Measurements from ENCODE around the gene CLMP. TPM values are rescaled to one million over a fixed set of nuclear protein-coding genes. Genes with fewer than 3 reads are reported as not detected.

Gene CLMP
- 10 to 100 TPM; 29.1 to 34.4 (median 29.7) TPM for polyA plus RNA-seq (ENCODE audit: insufficient read length in 3 of 3)
- long read RNA-seq, donor 1, full-length matches to known transcripts, result 3 of 3 reads
- long read RNA-seq, donor 1, partial matches to known transcripts, result 0 of 3 reads
- long read RNA-seq, donor 1, other reads (novel, unspliced or antisense), result 0 of 3 reads
- long read RNA-seq, donor 2, full-length matches to known transcripts, result 8 of 8 reads
- long read RNA-seq, donor 2, partial matches to known transcripts, result 0 of 8 reads
- long read RNA-seq, donor 2, other reads (novel, unspliced or antisense), result 0 of 8 reads
- long read RNA-seq, donor 3, full-length matches to known transcripts, result 6 of 29 reads
- long read RNA-seq, donor 3, partial matches to known transcripts, result 23 of 29 reads
- long read RNA-seq, donor 3, other reads (novel, unspliced or antisense), result 0 of 29 reads
- long read RNA-seq, donor 4, full-length matches to known transcripts, result 5 of 5 reads
- long read RNA-seq, donor 4, partial matches to known transcripts, result 0 of 5 reads
- long read RNA-seq, donor 4, other reads (novel, unspliced or antisense), result 0 of 5 reads
- long read RNA-seq, donor 5, result 0 reads
- long read RNA-seq, donor 6, full-length matches to known transcripts, result 3 of 3 reads
- long read RNA-seq, donor 6, partial matches to known transcripts, result 0 of 3 reads
- long read RNA-seq, donor 6, other reads (novel, unspliced or antisense), result 0 of 3 reads
- long read RNA-seq, donor 7, full-length matches to known transcripts, result 2 of 11 reads
- long read RNA-seq, donor 7, partial matches to known transcripts, result 9 of 11 reads
- long read RNA-seq, donor 7, other reads (novel, unspliced or antisense), result 0 of 11 reads
- long read RNA-seq, donor 8, full-length matches to known transcripts, result 7 of 7 reads
- long read RNA-seq, donor 8, partial matches to known transcripts, result 0 of 7 reads
- long read RNA-seq, donor 8, other reads (novel, unspliced or antisense), result 0 of 7 reads
- long read RNA-seq, donor 9, full-length matches to known transcripts, result 5 of 5 reads
- long read RNA-seq, donor 9, partial matches to known transcripts, result 0 of 5 reads
- long read RNA-seq, donor 9, other reads (novel, unspliced or antisense), result 0 of 5 reads
- long read RNA-seq, donor 10, full-length matches to known transcripts, result 3 of 10 reads
- long read RNA-seq, donor 10, partial matches to known transcripts, result 7 of 10 reads
- long read RNA-seq, donor 10, other reads (novel, unspliced or antisense), result 0 of 10 reads
- long read RNA-seq, donor 11, full-length matches to known transcripts, result 11 of 11 reads
- long read RNA-seq, donor 11, partial matches to known transcripts, result 0 of 11 reads
- long read RNA-seq, donor 11, other reads (novel, unspliced or antisense), result 0 of 11 reads
- long read RNA-seq, donor 12, full-length matches to known transcripts, result 1 of 1 reads
- long read RNA-seq, donor 12, partial matches to known transcripts, result 0 of 1 reads
- long read RNA-seq, donor 12, other reads (novel, unspliced or antisense), result 0 of 1 reads
- long read RNA-seq, donor 13, result 0 reads
- long read RNA-seq, donor 14, full-length matches to known transcripts, result 8 of 8 reads
- long read RNA-seq, donor 14, partial matches to known transcripts, result 0 of 8 reads
- long read RNA-seq, donor 14, other reads (novel, unspliced or antisense), result 0 of 8 reads
- long read RNA-seq, donor 15, result 0 reads
- long read RNA-seq, donor 16, full-length matches to known transcripts, result 14 of 32 reads
- long read RNA-seq, donor 16, partial matches to known transcripts, result 18 of 32 reads
- long read RNA-seq, donor 16, other reads (novel, unspliced or antisense), result 0 of 32 reads

- DNase-seq (ENCODE audit: extremely low read depth in 1 of 11, low read depth in 9 of 11, low spot score in 4 of 11), result peak in 3 of 11 donors; percentile 67 to 69 (median 67)
Observed at GRCh38 chr11:123195188-123196059, at the start of gene CLMP. Gene CLMP, minus strand, starts transcription at chr11:123195248. Its CDS starts 308 bp downstream, at chr11:123194940.

DNA sequence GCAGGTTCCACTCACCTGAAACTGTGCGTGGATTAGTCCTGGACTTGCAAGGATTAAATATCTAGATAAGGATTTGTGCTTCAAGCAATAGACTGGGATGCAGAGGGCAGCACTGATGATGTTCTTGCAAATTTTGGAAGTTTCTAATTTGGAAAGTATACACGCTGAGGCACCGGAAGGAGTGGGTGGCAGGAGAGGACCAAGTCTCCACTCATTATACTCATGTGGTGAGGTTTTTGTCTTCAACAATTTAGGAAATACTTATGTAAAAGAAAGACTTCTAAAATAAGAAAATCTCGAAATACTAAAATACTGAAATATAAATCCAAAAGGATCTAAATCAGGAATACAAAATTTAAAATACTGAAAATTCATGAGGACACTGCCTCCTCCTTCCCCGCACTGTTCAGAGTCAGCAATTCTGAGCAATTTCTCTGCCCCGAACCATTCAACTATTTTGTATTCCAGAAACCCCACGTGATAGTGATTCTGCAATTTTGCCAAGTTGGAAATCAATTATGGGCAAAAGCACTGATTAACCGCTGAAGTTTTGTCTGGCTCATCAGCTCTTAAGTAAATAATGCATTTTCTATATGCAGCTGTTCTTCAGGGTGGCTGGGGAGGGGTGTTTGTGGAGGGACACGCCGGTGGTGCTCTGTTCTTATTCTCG is 47.0 kb upstream of the CLMP start:
- no peak for DNase-seq (ENCODE audit: extremely low read depth in 1 of 11, low read depth in 9 of 11, low spot score in 4 of 11)

- DNase-seq (ENCODE audit: extremely low read depth in 1 of 11, low read depth in 9 of 11, low spot score in 4 of 11), result no peak
Observed at GRCh38 chr11:123241294-123241693, 46.2 kb upstream of the CLMP start.

DNA sequence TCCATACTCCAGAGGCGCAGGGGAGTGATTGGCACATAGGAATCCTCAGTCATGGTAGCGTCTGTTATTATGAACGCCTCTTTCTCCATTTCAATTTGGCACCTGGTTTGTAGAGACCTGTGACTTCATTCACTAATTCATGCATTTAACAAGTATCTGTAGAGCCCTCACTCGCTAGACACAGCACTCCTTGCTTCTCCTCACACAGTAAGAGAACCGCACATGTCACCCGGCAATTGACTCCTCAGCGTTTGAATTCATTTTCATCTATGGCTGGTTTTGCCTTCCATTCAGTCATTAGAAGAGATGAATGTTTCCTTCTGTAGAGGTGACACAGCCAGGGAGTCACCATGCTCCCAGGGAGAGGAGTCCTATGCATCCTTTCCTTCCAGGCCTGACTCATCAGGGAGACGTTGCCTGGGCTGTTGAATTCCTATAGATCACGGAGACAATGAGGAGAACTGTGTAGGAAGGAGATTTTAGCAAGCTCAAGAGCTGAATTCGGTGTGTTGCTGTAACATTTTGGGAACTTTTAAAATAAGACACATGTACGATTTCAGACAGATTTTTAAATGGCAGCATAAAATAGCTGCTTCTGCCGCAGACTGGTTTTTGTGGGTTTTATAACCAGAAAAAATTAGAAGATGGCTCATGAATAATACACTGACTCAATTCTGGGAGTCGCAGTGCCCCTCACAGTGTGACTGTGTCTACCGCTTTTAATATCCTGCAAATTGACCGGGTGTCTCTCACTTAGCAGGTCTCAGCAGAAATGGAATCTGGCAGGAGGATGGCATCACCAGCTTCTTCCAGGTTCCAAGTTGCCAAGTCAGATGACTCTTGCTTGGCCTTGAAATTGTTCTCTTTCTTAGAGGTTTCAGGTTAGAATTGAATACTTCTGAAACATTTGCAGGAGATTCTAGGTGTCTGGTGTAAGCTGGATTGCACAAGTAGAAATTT is 44.4 kb upstream of the CLMP start:
- no peak for DNase-seq (ENCODE audit: extremely low read depth in 1 of 11, low read depth in 9 of 11, low spot score in 4 of 11)

DNA sequence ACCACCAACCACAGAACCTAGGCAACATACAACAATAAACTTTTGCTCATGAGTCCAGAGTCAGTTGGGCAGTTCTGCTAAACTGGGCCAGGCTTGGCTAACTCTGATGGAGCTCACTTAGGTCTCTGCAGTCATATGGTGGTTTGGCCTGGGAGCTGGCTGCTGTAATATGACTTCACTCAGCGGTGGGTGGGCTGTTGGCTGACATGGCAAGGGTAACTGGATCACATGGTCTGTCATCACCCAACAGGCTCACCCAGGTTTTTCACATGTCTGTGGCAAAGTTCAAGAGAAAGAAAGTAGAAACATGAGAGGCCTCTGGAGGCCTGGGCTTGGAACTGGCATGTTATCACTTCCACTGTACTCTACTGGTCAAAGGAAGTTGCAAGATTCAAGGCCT is 43.2 kb upstream of the CLMP start:
- no peak for DNase-seq (ENCODE audit: extremely low read depth in 1 of 11, low read depth in 9 of 11, low spot score in 4 of 11)

DNA sequence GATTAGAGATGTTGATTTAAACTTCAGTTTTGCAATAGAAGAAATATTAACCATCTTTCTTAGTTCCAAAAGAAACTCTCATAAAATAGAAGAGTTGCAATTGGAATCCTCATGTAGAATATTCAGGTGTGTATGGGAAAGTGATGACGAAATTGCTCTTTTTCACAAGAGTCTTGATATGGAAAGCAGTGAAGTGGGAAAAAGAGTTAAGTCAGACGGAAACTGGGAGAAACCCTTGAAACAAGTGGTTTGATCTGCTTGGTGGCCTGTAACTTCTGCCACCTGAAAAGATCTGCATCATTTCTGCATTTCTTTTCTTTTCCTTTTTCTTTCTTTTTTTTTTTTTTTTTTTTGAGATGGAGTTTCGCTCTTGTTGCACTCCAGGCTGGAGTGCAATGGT is 41.8 kb upstream of the CLMP start:
- DNase-seq (ENCODE audit: extremely low read depth in 1 of 11, low read depth in 9 of 11, low spot score in 4 of 11), result no peak

GRCh38 chr11:123235656-123236261 is 40.7 kb upstream of the CLMP start:
- DNase-seq (ENCODE audit: extremely low read depth in 1 of 11, low read depth in 9 of 11, low spot score in 4 of 11), result no peak

- DNase-seq (ENCODE audit: extremely low read depth in 1 of 11, low read depth in 9 of 11, low spot score in 4 of 11), result no peak
Observed at GRCh38 chr11:123235117-123235655, 40.1 kb upstream of the CLMP start.

GRCh38 chr11:123233975-123234334 is 38.9 kb upstream of the CLMP start:
- no peak for DNase-seq (ENCODE audit: extremely low read depth in 1 of 11, low read depth in 9 of 11, low spot score in 4 of 11)

GRCh38 chr11:123233280-123233974 is 38.4 kb upstream of the CLMP start:
- no peak for DNase-seq (ENCODE audit: extremely low read depth in 1 of 11, low read depth in 9 of 11, low spot score in 4 of 11)

DNA sequence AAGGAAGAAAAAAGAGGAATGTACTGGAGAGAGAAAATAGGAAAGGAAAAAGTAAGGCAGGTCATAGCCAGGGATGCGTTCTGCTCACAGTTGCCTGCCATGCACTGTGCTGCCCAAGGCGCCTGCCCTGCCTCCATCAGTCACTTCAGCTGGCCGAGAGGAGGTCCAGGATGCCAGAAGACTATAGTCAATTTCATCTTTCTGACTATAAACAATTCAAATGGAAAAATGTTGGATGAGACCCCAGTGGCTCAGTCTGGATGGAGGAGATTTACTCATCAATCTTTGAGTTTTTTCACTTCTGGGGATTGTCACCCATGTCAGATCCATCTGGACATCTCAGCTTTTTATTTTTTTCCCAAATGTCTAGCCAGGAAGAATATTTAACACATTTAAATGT is 36.7 kb upstream of the CLMP start:
- DNase-seq (ENCODE audit: extremely low read depth in 1 of 11, low read depth in 9 of 11, low spot score in 4 of 11), result no peak

DNA sequence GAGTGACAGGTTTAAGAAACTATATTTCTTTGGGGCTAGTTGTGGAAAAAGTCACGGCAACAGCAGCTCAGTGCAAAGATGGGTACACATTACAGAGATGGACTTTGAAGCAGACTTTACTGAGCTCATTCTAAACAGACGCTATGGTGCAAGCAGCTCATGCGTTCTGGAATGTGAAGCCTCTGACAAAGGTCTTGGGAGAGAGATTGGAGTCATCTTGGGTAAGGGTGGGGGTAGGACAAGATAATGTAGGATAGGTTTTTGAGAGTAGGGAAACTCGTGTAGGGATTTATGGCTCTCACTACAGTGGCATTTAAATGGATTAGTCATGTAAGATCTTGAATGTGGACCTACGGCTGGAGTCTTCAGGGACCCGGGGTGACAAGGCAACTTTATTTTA is 36.2 kb upstream of the CLMP start:
- DNase-seq (ENCODE audit: extremely low read depth in 1 of 11, low read depth in 9 of 11, low spot score in 4 of 11), result no peak

- DNase-seq (ENCODE audit: extremely low read depth in 1 of 11, low read depth in 9 of 11, low spot score in 4 of 11), result no peak
Observed at GRCh38 chr11:123230346-123230745, 35.3 kb upstream of the CLMP start.

DNA sequence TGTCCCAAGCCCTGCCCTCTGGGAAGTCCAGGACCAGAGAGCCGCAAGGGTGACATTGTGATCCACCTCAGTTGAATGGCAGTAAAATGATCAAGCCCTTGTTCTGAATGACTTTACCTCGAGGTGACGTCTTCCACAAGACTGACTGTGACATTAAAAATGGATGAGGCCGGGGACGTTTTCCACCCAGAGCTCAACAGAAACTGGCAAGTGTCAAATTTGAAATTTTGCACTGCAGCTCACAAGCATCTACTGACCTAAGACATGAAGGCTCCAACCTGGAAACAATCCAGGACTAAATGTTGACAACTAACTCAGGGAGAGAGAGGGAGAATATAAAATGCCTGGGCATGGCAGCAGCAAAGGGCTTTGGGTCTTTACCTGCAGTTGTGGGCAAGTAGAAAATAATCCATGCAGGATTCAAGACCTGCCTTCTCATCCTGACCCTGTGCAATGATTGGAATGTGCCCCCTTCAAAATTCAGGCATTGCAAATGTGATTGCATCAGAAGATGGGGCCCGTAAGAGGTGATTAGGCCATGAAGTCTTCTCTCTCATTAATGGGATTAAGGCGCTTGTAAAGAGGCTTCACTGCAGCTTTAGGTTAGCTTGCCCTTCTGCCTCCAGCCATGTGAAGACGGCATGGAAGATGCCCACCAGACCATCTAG is 33.6 kb upstream of the CLMP start:
- no peak for DNase-seq (ENCODE audit: extremely low read depth in 1 of 11, low read depth in 9 of 11, low spot score in 4 of 11)
